Activated naive CD4-positive, alpha-beta T cell treated with anti-CD3 and anti-CD28 coated beads, Interleukin-2, amount 50 U/mL, for 24 hours (primary cell): ENCODE data around the gene ANK3.

Experiments
- H3K27ac Mint-ChIP-seq: one replicate; pipeline ENCODE4 v1.8.0; 2021; ENCODE audit warnings: mild to moderate bottlenecking, mixed read lengths
- H3K27me3 Mint-ChIP-seq: one replicate; pipeline ENCODE4 v1.8.0; 2021; ENCODE audit warnings: mixed read lengths
- H3K36me3 Mint-ChIP-seq: one replicate; pipeline ENCODE4 v1.8.0; 2021; ENCODE audit warnings: mixed read lengths
- H3K4me1 Mint-ChIP-seq: one replicate; pipeline ENCODE4 v1.8.0; 2021; ENCODE audit warnings: mixed read lengths
- H3K4me3 Mint-ChIP-seq: one replicate; pipeline ENCODE4 v1.8.0; 2021; ENCODE audit warnings: mild to moderate bottlenecking, mixed read lengths
- H3K9me3 Mint-ChIP-seq: one replicate; pipeline ENCODE4 v1.8.0; 2021; ENCODE audit warnings: mixed read lengths

The ANK3 gene

DNA sequence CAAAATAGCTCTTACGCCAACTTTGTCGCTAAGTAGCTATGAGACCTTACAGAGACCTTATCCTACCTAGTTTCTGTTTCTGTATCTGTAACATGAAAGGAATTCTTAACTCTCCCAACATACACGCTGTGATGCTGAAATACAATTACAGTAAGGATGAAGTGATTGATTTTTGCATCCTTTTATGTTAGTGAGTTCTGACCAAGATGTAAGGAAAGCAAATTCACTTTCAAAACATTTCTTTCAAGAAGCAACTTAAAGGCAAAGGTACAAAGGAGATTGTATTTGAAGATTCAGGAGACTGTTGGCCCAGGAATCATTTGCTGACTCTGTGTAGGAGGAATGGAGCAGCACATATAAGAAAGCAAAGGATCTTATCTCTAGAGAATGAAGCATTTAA, 7.1 kb upstream of the ANK3 start:
- H3K9me3 Mint-ChIP-seq, result no peaks in the 10 kb centered on the region
- peaks cover 3% of the 10 kb centered on the region for H3K36me3 Mint-ChIP-seq
- no peak overlapping the region for H3K4me3 Mint-ChIP-seq
- no peaks in the 10 kb centered on the region for H3K27me3 Mint-ChIP-seq
- H3K27ac Mint-ChIP-seq, result no peak overlapping the region
- peaks cover 34% of the 10 kb centered on the region for H3K4me1 Mint-ChIP-seq

DNA sequence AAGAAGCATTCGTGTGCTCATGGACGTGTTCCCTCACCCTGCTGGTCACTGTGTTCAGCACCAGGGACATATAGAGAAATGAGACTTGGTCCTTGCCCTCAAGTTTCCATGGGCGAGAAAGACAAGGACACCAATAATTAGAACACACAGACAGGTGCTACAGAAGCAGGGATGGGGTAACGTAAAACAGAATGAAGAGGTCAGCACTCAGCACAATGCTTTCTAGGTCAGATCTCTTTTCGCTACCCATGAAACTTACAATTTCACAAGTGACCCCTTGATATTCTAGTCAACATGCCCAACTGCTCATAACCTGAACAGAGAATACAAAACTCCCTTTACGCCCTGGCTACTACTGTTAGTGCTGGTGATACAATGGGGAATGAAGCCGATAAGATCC, 6.0 kb upstream of the ANK3 start:
- Mint-ChIP-seq H3K27ac (no peak overlapping the region), H3K36me3 (peaks cover 8% of the 10 kb centered on the region), H3K4me1 (peaks cover 37% of the 10 kb centered on the region)

DNA sequence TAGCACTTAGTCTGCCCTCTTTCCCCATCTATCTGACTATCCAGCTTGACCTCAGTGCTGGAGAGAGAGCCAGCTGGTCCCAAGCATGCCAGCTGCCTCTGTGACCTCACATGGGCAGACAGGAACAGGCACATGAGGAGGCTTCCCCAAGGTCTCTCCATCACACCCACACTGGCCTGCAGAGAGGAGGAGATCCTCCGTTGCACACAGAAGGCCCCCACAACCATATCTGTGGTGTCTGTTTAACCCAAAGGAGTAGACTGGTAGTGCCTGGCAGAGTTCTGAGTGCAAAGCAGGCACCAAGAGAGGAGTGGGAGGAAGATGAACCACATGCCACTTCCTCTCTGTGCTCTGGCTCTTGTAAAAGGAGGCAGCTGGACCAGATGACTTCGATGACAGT, 4.8 kb upstream of the ANK3 start:
- H3K9me3 Mint-ChIP-seq, result no peaks in the 10 kb centered on the region
- peaks cover 42% of the 10 kb centered on the region for H3K4me1 Mint-ChIP-seq
- H3K27ac Mint-ChIP-seq, result no peak overlapping the region
- peaks cover 8% of the 10 kb centered on the region for H3K36me3 Mint-ChIP-seq
- H3K27me3 Mint-ChIP-seq, result no peaks in the 10 kb centered on the region
- H3K4me3 Mint-ChIP-seq, result no peak overlapping the region

More for the DNA sequence above, 6.0 kb upstream of the ANK3 start:
- no peak overlapping the region for H3K4me3 Mint-ChIP-seq
- no peaks in the 10 kb centered on the region for H3K27me3 Mint-ChIP-seq
- H3K9me3 Mint-ChIP-seq, result no peaks in the 10 kb centered on the region

DNA sequence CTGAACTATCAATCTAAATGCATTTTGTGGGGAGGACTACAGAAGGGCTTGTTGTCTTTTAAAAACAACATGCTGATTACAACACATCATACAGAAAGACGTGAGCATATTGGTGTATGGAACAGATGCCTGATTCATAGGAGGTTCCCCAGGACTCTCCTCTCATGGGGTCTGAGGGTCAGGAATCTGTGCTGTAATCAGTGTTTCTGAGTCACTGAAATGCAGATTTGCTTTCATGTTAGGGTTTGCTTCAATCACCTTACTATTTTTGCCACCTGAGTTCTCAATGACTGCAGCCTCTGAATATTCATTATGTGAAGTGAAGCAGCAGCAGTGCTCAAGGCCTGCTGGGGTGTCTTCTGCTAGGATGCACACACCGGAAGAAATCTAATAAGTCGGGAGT, 550 bp upstream of the ANK3 start:
- peaks cover 32% of the 10 kb centered on the region for H3K4me1 Mint-ChIP-seq
- H3K36me3 Mint-ChIP-seq, result peaks cover 5% of the 10 kb centered on the region
- no peaks in the 10 kb centered on the region for H3K27me3 Mint-ChIP-seq
- no peaks in the 10 kb centered on the region for H3K9me3 Mint-ChIP-seq
- no peak overlapping the region for H3K27ac Mint-ChIP-seq
- H3K4me3 Mint-ChIP-seq, result no peak overlapping the region

DNA sequence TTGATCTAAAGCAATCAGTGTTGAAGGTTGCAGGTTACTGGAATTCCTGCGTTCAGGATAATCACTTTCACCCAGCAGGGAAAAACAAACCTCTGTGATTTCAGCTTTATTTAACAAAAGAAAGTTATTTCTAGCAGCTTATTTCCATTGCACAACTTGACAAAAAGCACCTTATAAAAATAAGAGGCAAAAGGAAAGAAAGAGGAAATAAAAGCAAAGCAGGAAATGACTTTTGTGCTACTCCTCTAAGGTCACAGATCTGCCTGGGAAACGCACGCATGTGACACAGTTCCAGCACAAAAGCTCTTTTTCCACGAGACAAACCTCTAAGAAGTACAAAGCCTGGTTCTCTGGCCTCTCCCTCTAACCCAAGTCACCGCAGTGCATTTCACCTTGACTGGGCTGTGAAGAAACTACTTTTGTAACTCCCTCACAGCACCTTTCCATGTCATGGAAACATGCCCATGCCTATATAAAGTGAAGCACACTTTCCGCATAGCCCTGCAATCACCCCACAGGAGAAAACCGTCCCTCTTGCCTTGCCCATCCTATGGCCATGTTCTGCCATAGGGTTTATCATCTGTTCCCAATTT, 870 bp downstream of the ANK3 start:
- no peaks in the 10 kb centered on the region for H3K27me3 Mint-ChIP-seq
- peaks cover 29% of the 10 kb centered on the region for H3K4me1 Mint-ChIP-seq
- no peaks in the 10 kb centered on the region for H3K9me3 Mint-ChIP-seq
- no peak overlapping the region for H3K27ac Mint-ChIP-seq
- H3K4me3 Mint-ChIP-seq, result no peak overlapping the region
- peaks cover 5% of the 10 kb centered on the region for H3K36me3 Mint-ChIP-seq

DNA sequence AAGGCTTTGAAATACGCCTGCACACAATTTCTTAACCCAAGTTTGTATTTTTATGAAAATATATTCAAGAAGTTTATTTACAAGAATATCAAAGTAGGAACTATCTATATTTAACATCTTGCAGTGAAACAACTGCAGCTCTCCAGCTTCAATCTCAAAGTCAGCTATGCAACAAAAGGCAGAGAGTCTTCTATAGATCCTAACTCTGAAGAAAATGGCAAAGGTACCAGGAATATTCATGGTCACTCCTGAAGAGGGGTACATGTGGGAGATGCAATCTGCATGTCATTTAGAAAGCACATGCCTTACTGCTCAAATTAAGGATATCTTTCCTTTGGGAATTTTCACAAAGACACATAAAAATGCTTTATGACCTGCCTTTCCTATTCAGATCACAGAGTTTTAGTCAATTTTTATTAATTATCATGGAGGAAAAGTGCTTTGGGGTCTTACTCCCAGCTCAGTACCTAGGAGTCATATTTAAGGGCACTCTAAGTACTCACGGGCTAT, 1.5 kb downstream of the ANK3 start:
- Mint-ChIP-seq H3K4me3 (no peak overlapping the region), H3K36me3 (peaks cover 5% of the 10 kb centered on the region), H3K27me3 (no peaks in the 10 kb centered on the region), H3K9me3 (no peaks in the 10 kb centered on the region), H3K27ac (no peak overlapping the region), H3K4me1 (peaks cover 24% of the 10 kb centered on the region)

DNA sequence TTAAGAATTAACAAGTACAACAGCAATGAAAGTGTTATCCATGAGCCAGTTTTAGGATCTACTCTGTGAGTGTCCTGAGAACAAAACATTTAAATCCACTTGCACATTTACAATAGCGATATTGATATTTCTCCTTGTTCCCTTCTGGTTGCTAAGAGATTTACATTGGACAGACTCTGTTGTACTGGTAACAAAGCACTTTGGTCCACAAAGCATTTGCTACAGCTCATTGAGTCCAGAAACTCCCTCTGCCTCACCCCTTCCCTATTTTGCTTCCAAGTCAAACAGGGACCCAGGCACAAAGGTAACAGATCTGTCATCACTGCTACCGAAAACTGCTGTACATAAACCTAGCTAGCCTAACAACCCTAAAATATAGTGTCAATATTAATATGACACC, 2.1 kb downstream of the ANK3 start:
- no peaks in the 10 kb centered on the region for H3K9me3 Mint-ChIP-seq
- H3K4me1 Mint-ChIP-seq, result peaks cover 24% of the 10 kb centered on the region
- H3K27me3 Mint-ChIP-seq, result no peaks in the 10 kb centered on the region
- H3K4me3 Mint-ChIP-seq, result no peak overlapping the region
- peaks cover 5% of the 10 kb centered on the region for H3K36me3 Mint-ChIP-seq
- no peak overlapping the region for H3K27ac Mint-ChIP-seq

DNA sequence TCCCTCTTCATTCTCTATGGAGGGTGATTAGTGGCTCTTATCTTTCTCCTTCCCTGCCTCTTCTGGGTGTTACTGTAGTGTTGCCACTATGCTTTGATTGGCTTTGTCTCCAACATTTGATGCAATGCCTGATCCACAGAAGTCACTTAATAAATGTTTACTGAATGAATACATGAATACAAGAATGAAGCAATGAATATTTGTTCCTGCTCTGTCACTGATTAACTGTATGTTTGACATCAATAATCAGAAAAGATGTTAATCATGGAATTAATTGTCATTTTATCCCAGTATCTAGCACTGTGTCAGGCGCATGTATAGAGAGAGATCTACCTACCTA, 4.3 kb downstream of the ANK3 start:
- H3K9me3 Mint-ChIP-seq, result no peaks in the 10 kb centered on the region
- no peak overlapping the region for H3K27ac Mint-ChIP-seq
- H3K27me3 Mint-ChIP-seq, result no peaks in the 10 kb centered on the region
- H3K4me1 Mint-ChIP-seq, result peaks cover 19% of the 10 kb centered on the region
- H3K36me3 Mint-ChIP-seq, result no peaks in the 10 kb centered on the region
- H3K4me3 Mint-ChIP-seq, result no peak overlapping the region

DNA sequence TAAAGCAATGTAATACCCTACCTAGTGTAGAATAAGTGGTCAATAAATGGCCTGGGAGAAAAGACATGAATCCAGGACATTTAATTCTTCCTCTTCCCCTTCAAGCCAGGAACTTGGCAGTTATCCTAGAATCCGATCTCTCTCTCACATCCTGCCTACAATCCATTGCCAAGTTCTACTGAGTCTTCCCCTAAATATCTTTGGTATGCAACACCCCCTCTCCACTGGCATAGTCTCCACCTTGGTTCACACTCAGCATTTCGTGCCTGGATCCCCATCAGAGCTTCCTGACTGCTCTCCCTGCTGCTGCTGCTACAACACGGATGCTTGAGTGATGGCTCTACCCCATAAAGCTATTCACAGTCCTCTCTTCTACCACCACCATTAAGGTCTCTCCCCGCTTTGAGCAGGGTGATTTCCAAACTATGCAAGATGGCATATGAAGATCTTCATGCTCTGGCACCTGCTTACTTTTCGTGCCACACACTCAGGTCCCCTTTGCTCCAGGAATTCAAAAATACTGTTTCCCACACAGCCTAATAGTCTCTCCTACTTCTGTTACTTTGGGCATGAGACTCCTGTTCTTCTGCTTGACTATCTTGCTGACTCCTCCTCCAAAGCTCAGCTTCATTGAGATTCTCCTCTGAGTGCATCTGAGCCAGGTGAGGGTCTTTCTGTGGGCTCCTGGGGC, 4.8 kb downstream of the ANK3 start:
- Mint-ChIP-seq H3K27ac (no peak overlapping the region), H3K4me1 (peaks cover 16% of the 10 kb centered on the region), H3K36me3 (no peaks in the 10 kb centered on the region), H3K9me3 (no peaks in the 10 kb centered on the region), H3K4me3 (no peak overlapping the region), H3K27me3 (no peaks in the 10 kb centered on the region)

DNA sequence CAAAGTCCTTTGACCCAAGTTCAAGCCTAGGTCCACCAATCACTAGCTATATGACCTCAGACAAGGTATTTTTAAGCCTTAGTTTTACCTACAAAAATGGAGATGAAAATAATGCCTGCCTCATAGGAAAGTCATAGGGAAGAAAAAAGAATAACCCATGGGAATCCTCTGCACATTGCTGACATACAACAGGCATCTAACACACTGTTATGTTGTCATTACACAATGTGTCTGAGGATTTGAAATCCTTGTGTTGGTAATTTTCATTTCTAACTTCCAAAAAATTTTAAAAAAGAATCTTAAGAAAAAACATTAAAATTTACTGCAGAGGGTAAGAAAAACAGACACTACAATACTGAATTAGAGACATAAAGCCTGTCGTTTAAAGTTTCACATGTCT, 5.7 kb downstream of the ANK3 start:
- Mint-ChIP-seq H3K27ac (no peak overlapping the region), H3K4me3 (no peak overlapping the region), H3K27me3 (no peaks in the 10 kb centered on the region), H3K9me3 (no peaks in the 10 kb centered on the region), H3K36me3 (no peaks in the 10 kb centered on the region), H3K4me1 (peaks cover 15% of the 10 kb centered on the region)

DNA sequence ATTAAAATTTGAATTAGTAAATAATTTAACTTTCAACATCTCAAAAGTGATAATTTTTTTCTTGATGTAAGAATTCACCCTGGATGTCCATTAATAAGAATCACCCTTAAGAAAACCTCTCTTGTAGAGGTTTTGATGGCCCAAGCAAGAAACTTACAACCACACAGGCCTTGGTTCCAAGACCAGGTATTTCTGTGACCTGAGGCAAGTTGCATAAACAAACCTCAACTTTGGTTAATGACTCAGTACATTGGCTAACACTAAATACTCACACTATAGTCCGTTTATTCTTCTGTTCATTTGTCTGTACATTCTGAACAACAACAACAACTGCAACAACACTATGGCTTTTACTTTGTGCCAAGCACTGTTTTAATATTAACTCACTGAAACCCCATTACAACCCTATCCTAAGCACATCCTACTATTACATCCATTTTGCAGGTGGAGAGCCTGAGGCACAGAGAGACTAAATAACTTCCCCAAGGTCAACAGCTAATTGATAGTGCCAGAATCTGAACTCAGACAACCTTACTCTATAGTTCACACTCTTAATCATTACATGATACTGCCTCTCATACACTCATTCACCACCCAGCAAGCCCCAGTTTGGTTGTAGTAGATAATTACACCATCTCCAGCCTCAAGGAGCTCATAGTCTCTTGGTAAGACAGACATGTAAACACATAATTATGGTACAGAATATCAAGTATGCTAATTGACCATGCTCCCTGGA, 6.6 kb downstream of the ANK3 start:
- Mint-ChIP-seq H3K4me3 (no peak overlapping the region), H3K27ac (no peak overlapping the region), H3K9me3 (no peaks in the 10 kb centered on the region), H3K36me3 (no peaks in the 10 kb centered on the region), H3K4me1 (peaks cover 12% of the 10 kb centered on the region), H3K27me3 (no peaks in the 10 kb centered on the region)

DNA sequence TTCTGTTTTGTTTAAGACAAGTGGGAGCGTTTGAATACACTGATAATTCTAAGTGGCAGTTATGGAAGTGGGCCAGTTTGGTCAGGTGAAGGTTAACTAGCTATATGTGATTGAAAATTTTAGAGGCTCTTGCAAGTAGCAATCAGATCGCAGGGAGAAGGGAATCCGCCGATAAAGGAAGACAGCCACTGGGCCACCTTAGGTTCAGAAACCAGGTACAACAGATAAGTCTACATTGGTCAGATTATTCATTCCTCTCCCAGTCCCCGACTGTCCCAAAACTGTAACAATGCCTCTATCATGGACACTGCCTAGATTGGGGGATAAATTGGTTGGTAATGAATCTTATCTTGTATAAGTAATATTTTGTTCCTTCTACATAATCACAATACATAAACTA, 8.9 kb downstream of the ANK3 start:
- Mint-ChIP-seq H3K4me3 (no peak overlapping the region), H3K27me3 (no peaks in the 10 kb centered on the region), H3K9me3 (no peaks in the 10 kb centered on the region), H3K27ac (no peak overlapping the region), H3K36me3 (no peaks in the 10 kb centered on the region), H3K4me1 (peaks cover 12% of the 10 kb centered on the region)

DNA sequence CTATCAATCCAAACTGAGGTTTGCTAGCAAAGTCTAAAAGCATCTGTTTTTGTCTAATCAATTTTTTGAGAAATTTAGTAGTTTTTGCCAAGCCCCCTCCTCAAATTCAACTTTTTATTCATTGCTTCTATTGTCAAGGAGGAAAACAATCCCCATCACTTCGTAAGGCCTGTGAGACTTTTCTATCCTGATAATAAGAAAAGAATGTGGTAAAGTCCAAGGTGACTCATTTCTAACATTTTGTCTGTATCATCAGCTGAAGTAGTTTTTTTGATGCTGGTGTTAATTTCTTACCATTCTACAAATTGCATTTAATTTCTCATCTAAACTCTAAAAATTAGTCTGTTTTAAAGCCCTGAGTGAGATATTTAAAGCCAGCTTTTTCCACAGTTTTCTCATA, 11.7 kb downstream of the ANK3 start:
- Mint-ChIP-seq H3K4me3 (no peak overlapping the region), H3K27me3 (no peaks in the 10 kb centered on the region), H3K4me1 (peaks cover 7% of the 10 kb centered on the region), H3K9me3 (no peaks in the 10 kb centered on the region), H3K27ac (no peak overlapping the region), H3K36me3 (peaks cover 4% of the 10 kb centered on the region)

DNA sequence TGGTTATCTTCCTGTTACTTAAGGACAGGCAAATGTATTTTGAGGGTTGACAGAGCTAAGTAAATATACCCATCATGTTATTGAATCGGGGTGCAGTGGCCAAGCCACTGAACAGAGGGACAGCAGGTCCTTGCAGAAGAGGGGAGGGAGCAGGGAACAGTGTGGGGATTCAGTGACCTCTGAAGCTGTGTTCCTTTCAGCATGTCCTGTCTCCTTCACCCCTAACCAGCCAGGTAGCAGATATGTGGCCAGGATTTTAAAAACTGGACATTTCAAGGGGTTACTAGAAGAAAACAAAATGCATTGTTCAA, 12.7 kb downstream of the ANK3 start:
- Mint-ChIP-seq H3K27ac (no peak overlapping the region), H3K36me3 (peaks cover 4% of the 10 kb centered on the region), H3K27me3 (no peaks in the 10 kb centered on the region), H3K4me3 (no peak overlapping the region), H3K4me1 (peaks cover 10% of the 10 kb centered on the region), H3K9me3 (no peaks in the 10 kb centered on the region)

DNA sequence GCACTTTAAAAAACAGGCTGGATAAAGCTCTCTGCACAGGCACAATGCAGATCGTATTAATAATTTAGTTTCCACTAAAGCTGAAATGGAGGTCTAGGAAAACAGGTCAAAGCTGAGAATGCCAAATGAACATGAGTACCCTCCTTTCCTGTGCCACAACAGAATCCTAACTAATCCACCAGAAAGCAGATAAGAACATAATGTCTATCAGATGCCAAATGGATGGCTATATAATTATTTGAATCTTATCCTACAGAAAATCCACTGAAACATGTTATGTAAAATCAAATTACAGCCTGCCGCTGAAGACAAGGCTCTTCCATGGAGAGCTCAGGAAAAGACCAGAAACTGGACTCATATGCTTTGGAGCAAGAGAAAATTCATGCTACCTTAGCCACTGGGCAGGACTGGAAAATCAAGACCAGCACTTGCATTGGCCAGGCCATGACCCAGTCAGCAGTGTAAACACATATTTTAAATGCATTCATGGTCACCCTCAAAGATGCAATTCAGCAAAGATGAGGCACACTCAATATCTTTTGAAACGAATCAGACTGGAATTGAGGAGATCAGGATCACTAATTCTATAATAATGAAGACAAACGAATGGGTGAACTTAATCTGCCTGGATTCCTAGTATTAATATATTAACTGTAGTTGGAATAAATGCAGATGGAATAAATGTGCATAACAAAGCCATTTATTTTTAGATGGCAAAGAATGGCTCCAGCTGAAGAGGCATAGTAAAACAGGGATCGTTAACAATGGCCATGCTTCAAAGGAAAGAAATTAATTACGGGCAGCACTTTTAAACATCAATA, 13.2 kb downstream of the ANK3 start:
- no peaks in the 10 kb centered on the region for H3K27me3 Mint-ChIP-seq
- no peak overlapping the region for H3K27ac Mint-ChIP-seq
- peaks cover 10% of the 10 kb centered on the region for H3K4me1 Mint-ChIP-seq
- no peak overlapping the region for H3K4me3 Mint-ChIP-seq
- no peaks in the 10 kb centered on the region for H3K9me3 Mint-ChIP-seq
- H3K36me3 Mint-ChIP-seq, result peaks cover 4% of the 10 kb centered on the region
